ENCODE measurements around the gene FBXL12.
"Not testable (repeated sequence)": the region's sequence is repeated elsewhere in the genome, so short reads cannot be mapped to it uniquely, and the experiment has no call there.

Gene FBXL12

GRCh38 chr19:9838324-9838723 is 19.4 kb upstream of the FBXL12 start:
- DNase-seq = no peak

DNA sequence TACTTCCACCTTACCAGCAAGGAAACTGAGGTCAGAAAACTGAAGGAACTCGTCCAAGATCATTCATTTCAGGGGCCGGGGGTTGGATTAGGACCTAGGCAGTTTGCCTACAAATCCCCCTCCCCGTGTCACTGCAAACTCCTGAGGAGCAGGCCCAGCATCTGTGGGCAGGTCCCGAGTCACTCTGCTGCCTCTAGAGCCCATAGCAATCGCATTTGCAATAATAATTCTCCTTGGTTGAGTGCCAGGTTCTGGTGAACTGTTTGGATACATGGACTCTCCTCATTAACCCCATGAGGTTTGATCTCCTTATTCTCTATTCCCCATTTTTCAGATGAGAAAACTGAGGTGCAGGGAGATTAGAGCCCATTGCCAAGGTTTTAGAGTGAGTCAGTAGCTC is 17.1 kb upstream of the FBXL12 start:
- peak; percentile 53 for DNase-seq

GRCh38 chr19:9835507-9835949 is 16.6 kb upstream of the FBXL12 start:
- no peak for DNase-seq

DNA sequence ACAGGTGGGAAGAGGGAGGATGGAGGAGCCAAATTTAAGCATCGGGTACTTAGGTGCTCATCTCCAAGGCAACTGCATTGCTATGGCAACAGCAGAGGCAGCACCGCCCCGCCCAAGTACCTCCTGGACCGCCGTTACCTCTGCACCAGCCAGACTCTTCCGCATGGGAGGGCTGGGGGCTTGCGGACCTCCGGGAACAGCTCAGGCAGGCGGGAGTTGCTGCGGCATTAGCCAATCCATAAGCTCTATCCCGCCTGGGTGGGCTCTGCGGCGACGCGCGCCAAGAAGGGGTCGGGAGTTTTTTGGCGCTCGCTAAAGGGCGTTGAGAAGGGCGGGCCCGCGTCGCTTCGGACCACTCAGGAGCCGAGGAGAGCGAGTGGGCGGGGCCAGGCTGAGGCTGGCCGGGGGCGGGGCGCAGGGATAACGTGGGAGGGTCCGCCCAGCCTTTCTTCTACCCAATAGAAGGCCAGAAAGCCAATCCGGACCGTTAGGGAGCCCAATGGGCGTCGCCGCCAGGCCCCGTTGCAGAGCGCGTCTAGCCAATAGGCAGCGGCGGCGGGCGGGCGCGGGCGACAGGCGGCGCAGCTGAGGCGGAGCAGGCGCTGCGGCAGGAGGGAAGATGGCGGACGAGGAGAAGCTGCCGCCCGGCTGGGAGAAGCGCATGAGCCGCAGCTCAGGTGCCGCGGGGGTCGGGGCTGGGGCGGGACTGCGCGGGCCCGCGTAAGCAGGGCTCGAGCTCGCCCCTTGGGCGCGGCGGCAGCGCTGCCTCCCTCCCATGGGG is 16.0 kb upstream of the FBXL12 start, which contains the start of gene PIN1:
Gene PIN1, plus strand, starts transcription at position 593 of the 781 bp plus-strand sequence. Its CDS starts 27 bp downstream, at position 620.
- DNase-seq = peak; percentile 99

DNA sequence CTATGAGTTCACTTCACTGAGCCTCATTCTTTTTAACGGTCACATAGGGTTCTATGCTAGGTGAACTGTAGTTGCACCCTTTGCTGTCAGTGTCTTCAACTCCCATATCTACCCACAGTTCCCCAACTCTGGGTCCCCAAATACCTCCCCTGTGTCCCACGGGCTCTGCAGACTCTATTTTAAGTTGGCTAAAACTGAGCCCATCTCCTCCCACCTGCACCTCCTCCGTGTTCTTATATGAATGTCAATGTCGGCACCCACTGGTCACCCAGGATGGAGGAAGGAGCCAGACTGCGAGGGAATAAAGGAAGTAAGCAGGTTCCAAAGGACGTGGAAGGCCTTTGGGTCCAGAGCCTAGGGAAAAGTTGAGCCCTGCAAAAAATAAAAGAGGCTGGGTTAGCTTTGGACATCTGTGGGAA is 15.4 kb upstream of the FBXL12 start:
- DNase-seq = no peak

- no peak for DNase-seq
Observed at GRCh38 chr19:9828551-9829063, 9.7 kb upstream of the FBXL12 start.

DNA sequence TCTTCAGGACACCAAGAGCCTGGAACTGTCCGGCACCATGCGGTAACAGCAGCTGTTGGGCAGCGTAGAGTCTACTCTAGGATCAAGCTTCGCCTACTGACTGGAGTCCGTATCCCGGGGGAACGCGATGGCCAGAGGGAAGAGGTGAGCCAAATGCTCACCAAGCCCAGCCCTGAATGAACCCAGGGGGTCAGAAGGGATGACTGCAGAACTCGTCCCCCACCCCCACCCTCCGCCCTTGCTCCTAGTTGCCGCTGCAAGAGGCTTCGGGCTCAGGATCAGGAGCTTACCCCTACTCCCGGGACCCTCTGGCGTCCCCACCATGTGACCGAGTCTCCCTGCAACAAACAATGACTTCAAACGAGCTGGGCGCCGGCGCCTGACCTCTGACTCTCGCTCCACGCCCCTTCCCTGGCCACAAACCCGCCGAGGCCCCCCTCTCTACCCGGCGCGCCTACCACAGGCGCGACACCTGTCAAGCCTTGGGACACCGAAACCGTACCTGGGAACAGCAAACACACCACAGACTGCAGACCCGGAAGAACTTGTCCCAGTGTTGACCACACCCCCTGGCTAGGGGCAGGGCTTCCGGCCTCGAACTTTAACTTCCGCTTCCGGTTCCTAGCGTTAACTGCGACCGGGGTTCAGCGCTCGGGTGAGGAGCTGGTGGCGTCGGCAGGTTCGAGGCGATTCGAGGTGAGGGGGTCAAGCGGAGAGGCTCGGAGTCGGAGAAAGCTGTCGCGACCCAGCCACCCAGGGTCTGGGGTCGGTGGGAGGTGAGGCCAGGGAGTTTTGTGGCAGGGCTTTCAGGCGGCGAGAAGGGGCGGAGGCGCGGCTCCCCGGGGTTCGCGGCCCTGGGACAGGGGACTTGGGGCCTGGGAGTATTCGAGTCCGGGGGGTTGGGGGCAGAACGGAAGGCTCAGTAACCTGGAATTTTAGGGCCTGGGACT is 8.7 kb upstream of the FBXL12 start, which contains the start of gene UBL5:
Gene UBL5, plus strand, starts transcription at position 630 of the 950 bp plus-strand sequence. CDS start 420 bp downstream, outside the sequence.
- DNase-seq = peak; percentile 98

- DNase-seq = peak; percentile 79
Observed at GRCh38 chr19:9823816-9824215, 4.9 kb upstream of the FBXL12 start.

DNA sequence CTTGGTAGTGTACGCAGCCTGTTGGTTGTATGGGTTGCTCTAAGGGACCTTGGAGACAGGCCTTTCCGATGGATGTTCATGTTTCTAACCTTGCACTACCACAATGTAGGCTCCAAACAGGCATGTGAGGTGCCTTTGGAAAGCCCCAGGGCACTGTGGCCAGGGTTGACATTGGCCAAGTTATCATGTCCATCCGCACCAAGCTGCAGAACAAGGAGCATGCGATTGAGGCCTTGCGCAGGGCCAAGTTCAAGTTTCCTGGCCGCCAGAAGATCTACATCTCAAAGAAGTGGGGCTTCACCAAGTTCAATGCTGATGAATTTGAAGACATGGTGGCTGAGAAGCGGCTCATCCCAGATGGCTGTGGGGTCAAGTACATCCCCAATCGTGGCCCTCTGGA is 1.2 kb upstream of the FBXL12 start:
- DNase-seq = not testable (repeated sequence)

GRCh38 chr19:9819596-9819909 is 674 bp upstream of the FBXL12 start:
- no peak for DNase-seq

- no peak for DNase-seq
Observed at GRCh38 chr19:9818175-9818733, 625 bp downstream of the FBXL12 start.

- no peak for DNase-seq
Observed at GRCh38 chr19:9811139-9811538, 7.7 kb downstream of the FBXL12 start.

- peak; percentile 85 for DNase-seq
Observed at GRCh38 chr19:9808855-9809824, 9.7 kb downstream of the FBXL12 start.

GRCh38 chr19:9806803-9807202 is 12.1 kb downstream of the FBXL12 start:
- peak; percentile 87 for DNase-seq

- no peak for DNase-seq
Observed at GRCh38 chr19:9801976-9802375, 16.9 kb downstream of the FBXL12 start.

DNA sequence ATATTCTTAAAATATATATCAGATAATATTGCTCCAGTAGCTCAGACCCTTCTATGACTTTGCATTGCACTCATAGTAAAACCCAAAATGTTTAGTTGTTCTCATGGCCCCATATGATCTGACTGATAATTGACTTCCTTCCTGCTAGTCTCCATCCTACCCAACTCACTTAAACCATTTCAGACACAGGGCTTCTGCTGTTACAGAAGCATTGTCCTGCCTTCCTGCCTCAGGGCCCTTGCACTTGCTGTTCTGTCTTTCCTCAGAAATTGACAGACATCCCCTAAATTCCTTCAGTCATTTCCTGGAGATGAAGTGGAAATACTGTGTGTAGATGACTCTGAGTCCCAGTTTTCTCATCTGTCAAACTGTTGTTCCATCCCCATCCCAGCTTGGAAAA is 19.7 kb downstream of the FBXL12 start:
- DNase-seq = no peak

- no peak for DNase-seq
Observed at GRCh38 chr19:9797871-9798270, 21.0 kb downstream of the FBXL12 start.

GRCh38 chr19:9796113-9796773 is 22.6 kb downstream of the FBXL12 start:
- DNase-seq = peak; percentile 88

DNA sequence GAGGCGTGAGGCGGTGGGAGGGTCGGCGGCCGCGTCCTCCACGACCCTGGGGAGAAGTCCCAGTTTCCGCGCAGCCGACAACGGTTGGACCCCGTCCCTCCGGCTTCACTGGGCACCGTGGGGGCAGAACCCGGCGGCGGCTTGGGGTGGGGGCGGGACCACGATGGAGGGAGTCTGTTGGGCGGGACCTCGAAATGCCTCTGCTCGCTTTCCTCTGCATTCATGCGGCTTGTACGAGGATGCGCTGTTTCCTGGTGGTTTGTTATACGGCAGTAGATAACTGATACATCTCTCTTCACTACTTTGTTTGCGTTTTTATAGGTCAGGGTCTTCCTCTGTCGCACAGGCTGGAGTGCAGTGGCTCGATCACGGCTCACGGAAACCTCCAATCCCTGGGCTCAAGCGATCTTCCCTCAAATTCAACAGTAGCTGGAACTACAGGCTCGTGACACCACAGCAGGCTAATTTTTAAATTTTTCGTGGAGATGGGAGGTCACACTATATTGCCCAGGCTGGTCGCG is 25.7 kb downstream of the FBXL12 start:
- peak; percentile 13 for DNase-seq

DNA sequence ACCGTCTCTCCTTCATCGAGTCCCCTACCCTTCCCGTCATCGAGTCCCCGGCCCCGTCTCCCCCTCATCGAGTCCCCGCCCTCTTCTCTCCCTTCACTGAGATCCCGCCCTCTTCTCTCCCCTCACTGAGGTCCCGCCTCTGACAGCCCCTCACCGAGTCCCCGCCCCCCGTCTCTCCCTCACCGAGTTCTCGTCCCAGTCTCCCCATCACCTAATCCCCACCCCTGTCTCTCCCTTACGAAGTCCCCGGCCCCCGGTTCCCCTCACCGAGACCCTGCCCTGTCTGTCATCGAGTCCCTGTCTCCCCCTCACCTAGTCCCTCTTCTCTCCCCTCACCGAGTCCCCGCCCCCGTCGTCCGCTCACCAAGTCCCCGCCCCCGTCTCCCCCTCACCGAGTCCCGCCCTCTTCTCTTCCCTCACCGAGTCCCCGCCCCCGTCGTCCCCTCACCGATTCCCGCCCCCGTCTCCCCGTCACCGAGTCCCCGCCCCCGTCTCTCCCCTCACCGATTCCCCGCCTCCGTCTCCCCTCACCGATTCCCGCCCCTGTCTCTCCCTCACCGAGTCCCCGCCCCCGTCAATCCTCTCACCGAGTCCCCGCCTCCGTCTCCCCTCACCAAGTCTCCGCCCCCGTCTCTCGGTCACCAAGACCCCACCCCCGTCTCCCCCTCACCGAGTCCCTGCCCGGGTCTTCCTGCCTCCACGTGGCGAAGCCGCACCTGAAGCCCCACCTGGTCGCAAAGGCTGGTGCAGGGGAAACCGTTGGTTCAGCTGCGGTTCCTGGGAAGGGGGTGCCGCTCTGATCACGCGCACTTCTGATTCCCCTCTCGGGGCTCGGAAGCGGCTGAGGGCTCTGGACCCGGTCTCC is 26.4 kb downstream of the FBXL12 start:
- DNase-seq = peak; percentile 90

All from RPMI8226 (cell line).